22Rv1 (cell line): ENCODE data around the gene GPR17.

Experiments used
- CTCF ChIP-seq: fragments of 450-650 bp; IDR thresholded peaks from 2 replicates; pipeline ENCODE4 v1.5.1; 2017; ENCODE audit warnings: mild to moderate bottlenecking
- ZFX ChIP-seq: fragments of 450-650 bp; IDR thresholded peaks from 2 replicates; pipeline ENCODE4 v1.6.1; 2017; ENCODE audit warnings: antibody characterized with exemption, borderline replicate concordance

- TF ChIP-seq CTCF = no peak
- TF ChIP-seq ZFX = no peak
Observed at GRCh38 chr2:127658641-127659407, 12.9 kb downstream of the GPR17 start.
